ENCODE results near the gene RIMBP2. TPM values are rescaled to one million over a fixed set of nuclear protein-coding genes. Genes with fewer than 3 reads are reported as not detected.

RIMBP2 gene
- total and polyA plus RNA-seq, 2 experiments from 2014 or later = 0.31 to 0.37 TPM

DNA sequence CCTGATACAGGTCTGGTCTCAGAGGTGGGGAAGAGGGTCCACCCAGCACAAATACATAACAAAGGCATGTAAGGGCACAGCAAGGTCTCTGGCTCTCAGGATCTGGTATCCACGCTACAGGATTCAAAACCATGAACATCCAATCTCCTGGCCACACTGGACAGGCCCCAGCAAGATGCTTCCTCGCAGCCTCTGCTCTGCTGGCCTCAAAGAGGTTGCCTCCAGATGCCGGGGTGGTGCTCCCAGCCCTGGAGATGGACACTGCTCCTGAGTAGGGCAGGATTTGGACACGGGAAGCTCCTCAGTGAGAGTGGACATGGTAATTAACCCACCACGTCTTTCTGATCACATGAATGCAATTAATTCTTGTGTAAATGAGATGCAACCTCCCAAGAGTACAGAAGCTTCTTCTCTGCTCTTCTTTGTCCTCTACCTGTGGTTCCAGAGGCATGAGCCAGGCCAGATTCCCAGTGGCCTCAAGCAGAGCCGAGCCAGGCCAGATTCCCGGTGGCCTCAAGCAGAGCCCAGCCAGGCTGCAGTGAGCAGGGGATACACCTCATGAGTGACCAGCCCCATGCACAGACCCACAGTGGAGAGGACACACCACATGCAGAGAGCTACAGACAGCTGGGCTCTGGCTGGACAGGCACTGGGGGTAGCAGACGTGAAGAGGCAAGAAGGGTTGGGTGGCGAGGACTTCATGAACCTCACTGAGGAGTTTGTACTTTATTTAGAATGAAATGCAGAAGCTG lies 192.1 kb downstream of the RIMBP2 start (continued):
- TF ChIP-seq EZH2phosphoT487 (IDR thresholded peaks at IDR 0.05; ENCODE audit: unreplicated experiment) = no peak
- TF ChIP-seq, protein P1, sequence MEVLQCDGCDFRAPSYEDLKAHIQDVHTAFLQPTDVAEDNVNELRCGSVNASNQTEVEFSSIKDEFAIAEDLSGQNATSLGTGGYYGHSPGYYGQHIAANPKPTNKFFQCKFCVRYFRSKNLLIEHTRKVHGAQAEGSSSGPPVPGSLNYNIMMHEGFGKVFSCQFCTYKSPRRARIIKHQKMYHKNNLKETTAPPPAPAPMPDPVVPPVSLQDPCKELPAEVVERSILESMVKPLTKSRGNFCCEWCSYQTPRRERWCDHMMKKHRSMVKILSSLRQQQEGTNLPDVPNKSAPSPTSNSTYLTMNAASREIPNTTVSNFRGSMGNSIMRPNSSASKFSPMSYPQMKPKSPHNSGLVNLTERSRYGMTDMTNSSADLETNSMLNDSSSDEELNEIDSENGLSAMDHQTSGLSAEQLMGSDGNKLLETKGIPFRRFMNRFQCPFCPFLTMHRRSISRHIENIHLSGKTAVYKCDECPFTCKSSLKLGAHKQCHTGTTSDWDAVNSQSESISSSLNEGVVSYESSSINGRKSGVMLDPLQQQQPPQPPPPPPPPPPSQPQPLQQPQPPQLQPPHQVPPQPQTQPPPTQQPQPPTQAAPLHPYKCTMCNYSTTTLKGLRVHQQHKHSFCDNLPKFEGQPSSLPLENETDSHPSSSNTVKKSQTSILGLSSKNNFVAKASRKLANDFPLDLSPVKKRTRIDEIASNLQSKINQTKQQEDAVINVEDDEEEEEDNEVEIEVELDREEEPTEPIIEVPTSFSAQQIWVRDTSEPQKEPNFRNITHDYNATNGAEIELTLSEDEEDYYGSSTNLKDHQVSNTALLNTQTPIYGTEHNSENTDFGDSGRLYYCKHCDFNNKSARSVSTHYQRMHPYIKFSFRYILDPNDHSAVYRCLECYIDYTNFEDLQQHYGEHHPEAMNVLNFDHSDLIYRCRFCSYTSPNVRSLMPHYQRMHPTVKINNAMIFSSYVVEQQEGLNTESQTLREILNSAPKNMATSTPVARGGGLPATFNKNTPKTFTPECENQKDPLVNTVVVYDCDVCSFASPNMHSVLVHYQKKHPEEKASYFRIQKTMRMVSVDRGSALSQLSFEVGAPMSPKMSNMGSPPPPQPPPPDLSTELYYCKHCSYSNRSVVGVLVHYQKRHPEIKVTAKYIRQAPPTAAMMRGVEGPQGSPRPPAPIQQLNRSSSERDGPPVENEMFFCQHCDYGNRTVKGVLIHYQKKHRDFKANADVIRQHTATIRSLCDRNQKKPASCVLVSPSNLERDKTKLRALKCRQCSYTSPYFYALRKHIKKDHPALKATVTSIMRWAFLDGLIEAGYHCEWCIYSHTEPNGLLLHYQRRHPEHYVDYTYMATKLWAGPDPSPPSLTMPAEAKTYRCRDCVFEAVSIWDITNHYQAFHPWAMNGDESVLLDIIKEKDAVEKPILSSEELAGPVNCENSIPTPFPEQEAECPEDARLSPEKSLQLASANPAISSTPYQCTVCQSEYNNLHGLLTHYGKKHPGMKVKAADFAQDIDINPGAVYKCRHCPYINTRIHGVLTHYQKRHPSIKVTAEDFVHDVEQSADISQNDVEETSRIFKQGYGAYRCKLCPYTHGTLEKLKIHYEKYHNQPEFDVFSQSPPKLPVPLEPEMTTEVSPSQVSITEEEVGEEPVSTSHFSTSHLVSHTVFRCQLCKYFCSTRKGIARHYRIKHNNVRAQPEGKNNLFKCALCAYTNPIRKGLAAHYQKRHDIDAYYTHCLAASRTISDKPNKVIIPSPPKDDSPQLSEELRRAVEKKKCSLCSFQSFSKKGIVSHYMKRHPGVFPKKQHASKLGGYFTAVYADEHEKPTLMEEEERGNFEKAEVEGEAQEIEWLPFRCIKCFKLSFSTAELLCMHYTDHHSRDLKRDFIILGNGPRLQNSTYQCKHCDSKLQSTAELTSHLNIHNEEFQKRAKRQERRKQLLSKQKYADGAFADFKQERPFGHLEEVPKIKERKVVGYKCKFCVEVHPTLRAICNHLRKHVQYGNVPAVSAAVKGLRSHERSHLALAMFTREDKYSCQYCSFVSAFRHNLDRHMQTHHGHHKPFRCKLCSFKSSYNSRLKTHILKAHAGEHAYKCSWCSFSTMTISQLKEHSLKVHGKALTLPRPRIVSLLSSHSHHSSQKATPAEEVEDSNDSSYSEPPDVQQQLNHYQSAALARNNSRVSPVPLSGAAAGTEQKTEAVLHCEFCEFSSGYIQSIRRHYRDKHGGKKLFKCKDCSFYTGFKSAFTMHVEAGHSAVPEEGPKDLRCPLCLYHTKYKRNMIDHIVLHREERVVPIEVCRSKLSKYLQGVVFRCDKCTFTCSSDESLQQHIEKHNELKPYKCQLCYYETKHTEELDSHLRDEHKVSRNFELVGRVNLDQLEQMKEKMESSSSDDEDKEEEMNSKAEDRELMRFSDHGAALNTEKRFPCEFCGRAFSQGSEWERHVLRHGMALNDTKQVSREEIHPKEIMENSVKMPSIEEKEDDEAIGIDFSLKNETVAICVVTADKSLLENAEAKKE (CRISPR knock-in tag; IDR thresholded peaks at IDR 0.05) = no peak

DNA sequence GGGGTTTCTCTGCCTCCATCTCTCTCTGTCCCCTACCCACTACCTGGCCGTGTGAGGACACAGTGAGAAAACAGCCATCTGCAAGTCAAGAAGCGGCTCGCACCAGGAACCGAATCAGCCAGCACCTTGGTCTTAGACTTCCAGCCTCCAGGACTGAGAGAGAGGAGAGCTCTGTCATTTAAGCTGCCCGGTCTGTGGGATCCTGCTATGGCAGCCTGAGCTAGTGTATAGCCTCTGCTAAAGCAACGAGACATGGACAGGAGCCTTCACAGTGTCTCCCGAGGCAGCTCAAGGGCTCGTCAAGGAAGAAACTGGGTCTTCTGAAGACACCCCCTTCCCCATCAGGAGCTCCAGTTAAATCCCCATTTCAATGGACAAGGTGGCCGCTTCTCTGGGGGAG lies 192.9 kb downstream of the RIMBP2 start:
- H3K27ac ChIP-seq (ENCODE audit: low read depth) = no peak overlapping the region
- no peaks in the 10 kb centered on the region for H4K20me1 ChIP-seq (replicated peaks; ENCODE audit: insufficient read depth)
- no peak overlapping the region for H3K4me2 ChIP-seq
- DNase-seq (ENCODE audit: low spot score) (no peak), ATAC-seq (no peak)
- H3F3A ChIP-seq (replicated peaks; ENCODE audit: low read depth) = no peaks in the 10 kb centered on the region
- Mint-ChIP-seq H3K4me1 (no peaks in the 10 kb centered on the region), H3K9me3 (peaks cover 99% of the 10 kb centered on the region), H3K27me3 (ENCODE audit: insufficient read depth, low read depth, poor library complexity) (peaks cover 6% of the 10 kb centered on the region), H3K4me3 (no peak overlapping the region), H3K27ac (no peak overlapping the region), H3K36me3 (ENCODE audit: low read depth) (peaks cover 32% of the 10 kb centered on the region)
- H3K79me2 ChIP-seq (replicated peaks; ENCODE audit: insufficient read depth) = no peaks in the 10 kb centered on the region
- no peak overlapping the region for H2AFZ ChIP-seq
- no peaks in the 10 kb centered on the region for H3K36me3 ChIP-seq (ENCODE audit: insufficient read depth)
- H3K27me3 ChIP-seq (ENCODE audit: insufficient read depth) = no peaks in the 10 kb centered on the region
- no peaks in the 10 kb centered on the region for H3K4me1 ChIP-seq (ENCODE audit: insufficient read depth)
- H3K9me2 ChIP-seq (ENCODE audit: insufficient read depth) = no peaks in the 10 kb centered on the region
- H3K4me3 ChIP-seq = no peak overlapping the region
- TF ChIP-seq ZNF331 (CRISPR knock-in tag; IDR thresholded peaks at IDR 0.05; ENCODE audit: low read depth) (no peak), POLR2AphosphoS5 (IDR thresholded peaks at IDR 0.05; ENCODE audit: low read depth) (no peak), JUNB (IDR thresholded peaks at IDR 0.05; ENCODE audit: unreplicated experiment) (no peak), EZH2 (IDR thresholded peaks at IDR 0.05; ENCODE audit: low read depth, unreplicated experiment) (no peak), ZNF114 (CRISPR knock-in tag; IDR thresholded peaks at IDR 0.05) (no peak), CREB1 (CRISPR knock-in tag; IDR thresholded peaks at IDR 0.05; ENCODE audit: low read depth) (no peak)
- TF ChIP-seq, protein P2, sequence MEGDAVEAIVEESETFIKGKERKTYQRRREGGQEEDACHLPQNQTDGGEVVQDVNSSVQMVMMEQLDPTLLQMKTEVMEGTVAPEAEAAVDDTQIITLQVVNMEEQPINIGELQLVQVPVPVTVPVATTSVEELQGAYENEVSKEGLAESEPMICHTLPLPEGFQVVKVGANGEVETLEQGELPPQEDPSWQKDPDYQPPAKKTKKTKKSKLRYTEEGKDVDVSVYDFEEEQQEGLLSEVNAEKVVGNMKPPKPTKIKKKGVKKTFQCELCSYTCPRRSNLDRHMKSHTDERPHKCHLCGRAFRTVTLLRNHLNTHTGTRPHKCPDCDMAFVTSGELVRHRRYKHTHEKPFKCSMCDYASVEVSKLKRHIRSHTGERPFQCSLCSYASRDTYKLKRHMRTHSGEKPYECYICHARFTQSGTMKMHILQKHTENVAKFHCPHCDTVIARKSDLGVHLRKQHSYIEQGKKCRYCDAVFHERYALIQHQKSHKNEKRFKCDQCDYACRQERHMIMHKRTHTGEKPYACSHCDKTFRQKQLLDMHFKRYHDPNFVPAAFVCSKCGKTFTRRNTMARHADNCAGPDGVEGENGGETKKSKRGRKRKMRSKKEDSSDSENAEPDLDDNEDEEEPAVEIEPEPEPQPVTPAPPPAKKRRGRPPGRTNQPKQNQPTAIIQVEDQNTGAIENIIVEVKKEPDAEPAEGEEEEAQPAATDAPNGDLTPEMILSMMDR (conservative IDR thresholded peaks at IDR 0.05; ENCODE audit: low read depth in 2 of 2) = no peak
